Ovary (tissue), 9 donors: ENCODE measurements around the gene ACSF3. TPM values are rescaled to one million over a fixed set of nuclear protein-coding genes. Genes with fewer than 3 reads are reported as not detected.
A peak's percentile ranks its signal among the peaks of the same experiment; 100 is the strongest.

Source experiments
- DNase-seq, 5 donors: peaks; one replicate each; pipeline ENCODE4 v3.0.0-alpha.2; 2019 to 2020
- H3K27ac ChIP-seq, 2 donors: fragments of 200-600 bp; one replicate each; pipeline versions ENCODE4 v1.5.1 to v1.8.0; 2019 to 2022
- H3K27me3 ChIP-seq: fragments of 200-600 bp; one replicate; pipeline ENCODE4 v1.8.0; 2022
- H3K36me3 ChIP-seq: fragments of 200-600 bp; sonication (generic); one replicate; pipeline ENCODE4 v1.5.1; 2019
- H3K4me1 ChIP-seq: one replicate; pipeline ENCODE4 v1.8.1; 2013; ENCODE audit warnings: mild to moderate bottlenecking, moderate library complexity; ENCODE audit not compliant: insufficient read depth
- H3K4me3 ChIP-seq: fragments of 200-600 bp; sonication (generic); one replicate; pipeline ENCODE4 v1.5.1; 2017
- H3K9me3 ChIP-seq, 2 donors: fragments of 200-600 bp in 1 of 2; sonication (generic) in 1 of 2; one replicate each; pipeline versions ENCODE4 v1.5.1 to v1.8.1; 2013 to 2019; ENCODE audit warnings: mild to moderate bottlenecking in 1 of 2, moderate library complexity in 1 of 2
- CTCF ChIP-seq, 3 donors: fragments of 450-650 bp in 2 of 3; fragments of 200-600 bp in 1 of 3; IDR thresholded peaks; one replicate each; pipeline versions ENCODE4 v1.5.1 to v1.8.0; 2016 to 2022; ENCODE audit warnings: antibody characterized with exemption in 3 of 3, mild to moderate bottlenecking in 1 of 3
- EP300 ChIP-seq: sonication (generic); formaldehyde crosslinking; IDR thresholded peaks from one replicate; pipeline ENCODE4 v1.6.1; 2017; ENCODE audit warnings: antibody characterized with exemption
- POLR2A ChIP-seq: fragments of 450-650 bp; IDR thresholded peaks from one replicate; pipeline ENCODE4 v1.6.1; 2017; ENCODE audit warnings: antibody characterized with exemption, mild to moderate bottlenecking, moderate library complexity
- WGBS, 3 donors: extraction: QIAGEN DNeasy Blood & Tissue Kit in 1 of 3; methylation state at CpG; one replicate each; pipeline versions ENCODE4 v1.1.5 to v1.1.7; 2013 to 2017; 5-methylcytosine and 5-hydroxymethylcytosine counted together
- intact Hi-C, 4 donors: fragments of 100-400 bp; cut with DNase I; formaldehyde crosslinking; loops; one replicate each; pipeline versions ENCODE4 v1.11.0 to v1.15.1; 2022 to 2023
- polyA plus RNA-seq, 2 donors: library from polyadenylated mRNA; stranded (reverse); fragments of 200-250 nt in 1 of 2; fragments of 350-450 nt in 1 of 2; fragmentation: Illumina TruSeq in 1 of 2; extraction: RNeasy Lipid Tissue Mini Kit (QIAGEN cat#74804) in 1 of 2; gene quantifications; one replicate each; pipeline ENCODE4 v1.2.3, GENCODE V29; 2013 to 2014
- total RNA-seq, 7 donors: library from RNA; depleted of rRNA in 2 of 7; stranded (reverse); fragments of >200 nt in 2 of 7; fragmentation: NEBNext Ultra II Directional in 3 of 7; extraction: Animal tissue kit (Norgen Biotek cat#: 25700) in 3 of 7; gene quantifications; one replicate each; pipeline versions ENCODE4 v1.1.0 to v1.2.4, GENCODE V29; 2016 to 2023
- donor health status: DM: no; HTN: no; CAD: no; lungs with moderate emphysema.
- donor health status: DM: no; HTN: no; CAD: no.
- donor health status: Bipolar disorder and iron deficiency.
- donor health status: DM: yes; HTN: yes; CAD: no.
- donor health status: DM: no; HTN: no; CAD: no.
- donor health status: DM: yes; HTN: yes; CAD: no.

Gene ACSF3
- total and polyA plus RNA-seq, 9 donors, result 16.2 to 40.9 (median 28.0) TPM

GRCh38 chr16:89152831-89153700 lies 59.4 kb downstream of the ACSF3 start:
- no peaks in the 10 kb centered on the region for H3K36me3 ChIP-seq
- H3K27ac ChIP-seq, result no peak overlapping the region
- no peak for DNase-seq
- no peak overlapping the region for H3K4me3 ChIP-seq
- intact Hi-C loops, result no loop called here
- no peak for TF ChIP-seq POLR2A
- TF ChIP-seq CTCF (IDR thresholded peaks at IDR 0.05), result no peak
- TF ChIP-seq EP300, result no peak
- H3K4me1 ChIP-seq, result peaks cover 12% of the 10 kb centered on the region
- no peaks in the 10 kb centered on the region for H3K27me3 ChIP-seq
- 83 to 86% (median 85%) methylated on average over 41 of the region's 41 CpGs for WGBS, 3 donors
- peaks cover 0 to 3% of the 10 kb centered on the region in 2 donors for H3K9me3 ChIP-seq

- WGBS, 3 donors, result 88 to 92% (median 89%) methylated on average over 13 to 19 of the region's 19 CpGs
- TF ChIP-seq CTCF (IDR thresholded peaks at IDR 0.05) (no peak), POLR2A (no peak), EP300 (no peak)
- Histone ChIP-seq H3K36me3 (no peaks in the 10 kb centered on the region), H3K9me3 (no peaks in the 10 kb centered on the region), H3K4me3 (no peak overlapping the region), H3K27ac (no peak overlapping the region), H3K27me3 (no peaks in the 10 kb centered on the region), H3K4me1 (peaks cover 12% of the 10 kb centered on the region)
- intact Hi-C loops, result no loop called here
- DNase-seq, result no peak
Observed at GRCh38 chr16:89153848-89154271, 60.2 kb downstream of the ACSF3 start.

GRCh38 chr16:89154390-89155183 lies 60.9 kb downstream of the ACSF3 start:
- no peaks in the 10 kb centered on the region for H3K9me3 ChIP-seq
- no peak overlapping the region for H3K27ac ChIP-seq
- TF ChIP-seq EP300 (no peak), POLR2A (no peak)
- WGBS, 3 donors, result 55 to 66% (median 56%) methylated on average over 24 of the region's 24 CpGs
- H3K4me3 ChIP-seq, result no peak overlapping the region
- intact Hi-C loops, result no loop called here
- DNase-seq, result no peak
- no peaks in the 10 kb centered on the region for H3K27me3 ChIP-seq
- no peaks in the 10 kb centered on the region for H3K36me3 ChIP-seq
- peaks cover 12% of the 10 kb centered on the region for H3K4me1 ChIP-seq

- H3K27me3 ChIP-seq, result no peaks in the 10 kb centered on the region
- H3K4me3 ChIP-seq, result no peak overlapping the region
- TF ChIP-seq CTCF (IDR thresholded peaks at IDR 0.05) (no peak), POLR2A (no peak), EP300 (no peak)
- peaks cover 12% of the 10 kb centered on the region for H3K4me1 ChIP-seq
- H3K27ac ChIP-seq, result no peak overlapping the region
- DNase-seq, result peak; percentile 58 to 88 (median 73)
- intact Hi-C loops, result no loop called here
- no peaks in the 10 kb centered on the region for H3K9me3 ChIP-seq
- H3K36me3 ChIP-seq, result no peaks in the 10 kb centered on the region
- 10 to 16% (median 13%) methylated on average over 18 to 19 of the region's 19 CpGs for WGBS, 3 donors
Observed at GRCh38 chr16:89155184-89155679, 61.6 kb downstream of the ACSF3 start.
